Activated CD4-positive, CD25-positive, alpha-beta regulatory T cell treated with anti-CD3 and anti-CD28 coated beads, Interleukin-2, amount 50 U/mL, for 16 hours (primary cell): ENCODE results near the gene RAPH1.

Experiments
- DNase-seq: peaks from one replicate; pipeline ENCODE4 v3.0.0-alpha.2; 2020; ENCODE audit warnings: low read depth, low spot score

RAPH1 gene

GRCh38 chr2:203360833-203361430 lies 174.2 kb downstream of the RAPH1 start:
- no peak for DNase-seq

GRCh38 chr2:203359450-203359849 lies 175.7 kb downstream of the RAPH1 start:
- no peak for DNase-seq

GRCh38 chr2:203354966-203355365 lies 180.1 kb downstream of the RAPH1 start:
- no peak for DNase-seq

GRCh38 chr2:203352604-203353255 lies 182.4 kb downstream of the RAPH1 start:
- DNase-seq: no peak

GRCh38 chr2:203347375-203347774 lies 187.7 kb downstream of the RAPH1 start:
- no peak for DNase-seq

GRCh38 chr2:203346612-203347011 lies 188.5 kb downstream of the RAPH1 start:
- DNase-seq: no peak

- no peak for DNase-seq
Observed at GRCh38 chr2:203344667-203345066, 190.4 kb downstream of the RAPH1 start.
